A673 (cell line): ENCODE results near the gene EPB41L4A. TPM values are rescaled to one million over a fixed set of nuclear protein-coding genes. Genes with fewer than 3 reads are reported as not detected.

Experiments
- BruUV-seq: library from RNA; stranded (reverse); fragments of 400-500 nt; replicated peaks from 2 replicates; lab custom pipeline; 2021; lab: Mats Ljungman, UMichigan
- CTCF ChIA-PET: fragments of 300-600 bp; sonication (Branson Sonifier 250); formaldehyde crosslinking; loops from one replicate; lab custom pipeline; 2022; ENCODE audit warnings: antibody characterized with exemption; lab: Charles Lee
- POLR2A ChIA-PET: fragments of 300-600 bp; sonication (Branson Sonifier 250); formaldehyde crosslinking; loops from one replicate; lab custom pipeline; 2022; ENCODE audit warnings: antibody characterized with exemption; ENCODE audit not compliant: low non-redundant PET; lab: Charles Lee
- DNase-seq: peaks from one replicate; pipeline ENCODE4 v3.0.0-alpha.2; 2015; ENCODE audit warnings: low spot score
- H3K27ac ChIP-seq: fragments of 200-600 bp; sonication (generic); 2 replicates; pipeline ENCODE4 v1.5.1; 2016; ENCODE audit warnings: mixed run types, low read depth, mild to moderate bottlenecking, mixed read lengths, antibody characterized with exemption, low read length; ENCODE audit not compliant: poor library complexity, severe bottlenecking
- H3K27me3 ChIP-seq: fragments of 200-600 bp; sonication (generic); replicated peaks from 2 replicates; pipeline ENCODE4 v1.6.1; 2017; ENCODE audit warnings: mixed run types, low read depth, mild to moderate bottlenecking, mixed read lengths, antibody characterized with exemption, low read length; ENCODE audit not compliant: insufficient read depth, poor library complexity
- H3K36me3 ChIP-seq: fragments of 200-600 bp; sonication (generic); 2 replicates; pipeline ENCODE4 v1.6.1; 2016; ENCODE audit warnings: mixed run types, mild to moderate bottlenecking, mixed read lengths, antibody characterized with exemption, low read length; ENCODE audit not compliant: insufficient read depth, poor library complexity, severe bottlenecking
- H3K4me1 ChIP-seq: fragments of 200-600 bp; sonication (generic); 2 replicates; pipeline ENCODE4 v1.6.1; 2017; ENCODE audit warnings: mixed run types, mild to moderate bottlenecking, mixed read lengths, antibody characterized with exemption, low read length; ENCODE audit not compliant: insufficient read depth, poor library complexity, severe bottlenecking
- H3K4me3 ChIP-seq: fragments of 200-600 bp; sonication (generic); 2 replicates; pipeline ENCODE4 v1.5.1; 2016; ENCODE audit warnings: low read depth, mixed run types, mild to moderate bottlenecking, mixed read lengths, low read length; ENCODE audit not compliant: poor library complexity, severe bottlenecking
- H3K9me3 ChIP-seq: fragments of 200-600 bp; sonication (generic); 2 replicates; pipeline ENCODE4 v1.6.1; 2016; ENCODE audit warnings: mixed run types, low read depth, mild to moderate bottlenecking, mixed read lengths, antibody characterized with exemption, low read length; ENCODE audit not compliant: poor library complexity, severe bottlenecking
- EZH2 ChIP-seq: fragments of 200-600 bp; sonication (generic); IDR thresholded peaks from 2 replicates; pipeline ENCODE4 v1.6.1; 2017; ENCODE audit warnings: borderline replicate concordance, low read depth, mild to moderate bottlenecking, mixed read lengths, antibody characterized with exemption, low read length; ENCODE audit not compliant: poor library complexity, severe bottlenecking
- intact Hi-C: fragments of 100-400 bp; cut with micrococcal nuclease; formaldehyde crosslinking; loops from one replicate; pipeline ENCODE4 v1.10.0; 2022; ENCODE audit not compliant: unreplicated experiment
- total RNA-seq: library from RNA; stranded (reverse); gene quantifications from 2 replicates; pipeline ENCODE4 v1.2.3, GENCODE V29; 2021
- TF ChIP-seq, protein P1 (sequence below): fragments of 300-800, 200-600 bp; sonication (generic); conservative IDR thresholded peaks from 2 replicates; pipeline ENCODE4 v1.5.1; 2017; ENCODE audit warnings: low read depth, mild to moderate bottlenecking, antibody characterized with exemption, low read length, moderate library complexity, mixed read lengths

The EPB41L4A gene
- total RNA-seq, 1 experiment from 2014 or later = not detected

DNA sequence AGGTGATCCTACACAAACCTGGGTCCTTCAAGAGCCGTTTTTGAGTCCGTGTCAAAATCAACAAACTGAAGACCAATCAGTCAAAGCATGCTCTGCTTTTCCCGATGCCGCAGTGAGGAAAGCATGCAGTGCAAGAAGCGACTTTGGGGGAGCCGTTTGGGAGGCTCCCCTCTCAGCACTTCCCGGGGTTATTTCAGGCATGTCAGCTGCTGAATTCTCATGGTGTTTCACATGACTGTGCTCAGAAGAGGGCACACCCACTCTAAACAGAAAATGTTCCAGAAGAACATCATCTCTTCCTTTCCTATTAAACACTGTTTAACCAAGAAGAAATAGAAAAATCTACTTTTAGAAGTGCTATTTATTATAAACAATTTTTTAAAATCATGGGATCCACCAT lies 125.5 kb downstream of the EPB41L4A start:
- ChIA-PET CTCF (no interaction called here), POLR2A (no interaction called here)
- BruUV-seq = no TSS peak
- Histone ChIP-seq H3K4me1 (no peaks in the 10 kb centered on the region), H3K27ac (no peak overlapping the region), H3K36me3 (no peaks in the 10 kb centered on the region), H3K4me3 (no peak overlapping the region), H3K27me3 (no peaks in the 10 kb centered on the region), H3K9me3 (no peaks in the 10 kb centered on the region)
- TF ChIP-seq EZH2 = no peak
- TF ChIP-seq, protein P1, sequence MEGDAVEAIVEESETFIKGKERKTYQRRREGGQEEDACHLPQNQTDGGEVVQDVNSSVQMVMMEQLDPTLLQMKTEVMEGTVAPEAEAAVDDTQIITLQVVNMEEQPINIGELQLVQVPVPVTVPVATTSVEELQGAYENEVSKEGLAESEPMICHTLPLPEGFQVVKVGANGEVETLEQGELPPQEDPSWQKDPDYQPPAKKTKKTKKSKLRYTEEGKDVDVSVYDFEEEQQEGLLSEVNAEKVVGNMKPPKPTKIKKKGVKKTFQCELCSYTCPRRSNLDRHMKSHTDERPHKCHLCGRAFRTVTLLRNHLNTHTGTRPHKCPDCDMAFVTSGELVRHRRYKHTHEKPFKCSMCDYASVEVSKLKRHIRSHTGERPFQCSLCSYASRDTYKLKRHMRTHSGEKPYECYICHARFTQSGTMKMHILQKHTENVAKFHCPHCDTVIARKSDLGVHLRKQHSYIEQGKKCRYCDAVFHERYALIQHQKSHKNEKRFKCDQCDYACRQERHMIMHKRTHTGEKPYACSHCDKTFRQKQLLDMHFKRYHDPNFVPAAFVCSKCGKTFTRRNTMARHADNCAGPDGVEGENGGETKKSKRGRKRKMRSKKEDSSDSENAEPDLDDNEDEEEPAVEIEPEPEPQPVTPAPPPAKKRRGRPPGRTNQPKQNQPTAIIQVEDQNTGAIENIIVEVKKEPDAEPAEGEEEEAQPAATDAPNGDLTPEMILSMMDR = no peak
- intact Hi-C loops = no loop called here
- no peak for DNase-seq

DNA sequence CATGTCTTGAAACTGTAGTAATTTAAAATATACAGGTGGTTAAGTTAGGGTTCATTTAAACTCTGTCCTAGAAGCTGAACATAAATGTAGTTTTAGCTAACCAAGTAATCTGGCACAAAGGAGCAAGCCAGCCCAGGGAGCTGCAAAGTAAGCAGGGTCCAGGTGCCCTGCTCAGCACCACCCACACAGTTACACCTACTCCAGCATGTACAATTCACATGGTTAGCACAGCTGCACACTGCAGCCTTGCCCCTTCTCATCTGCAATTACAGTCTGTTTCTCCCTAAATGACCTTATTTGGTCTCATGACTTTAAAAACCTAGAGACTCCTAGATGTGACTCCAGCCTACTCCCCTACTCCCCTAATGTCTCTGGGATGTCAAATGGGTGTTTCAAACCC lies 128.4 kb downstream of the EPB41L4A start:
- H3K4me1 ChIP-seq = no peaks in the 10 kb centered on the region
- no peak for TF ChIP-seq EZH2
- TF ChIP-seq, protein P1 = no peak
- no peak overlapping the region for H3K27ac ChIP-seq
- no peak overlapping the region for H3K4me3 ChIP-seq
- intact Hi-C loops = no loop called here
- ChIA-PET CTCF (no interaction called here), POLR2A (no interaction called here)
- DNase-seq = no peak
- no peaks in the 10 kb centered on the region for H3K9me3 ChIP-seq
- no TSS peak for BruUV-seq
- H3K27me3 ChIP-seq = no peaks in the 10 kb centered on the region
- no peaks in the 10 kb centered on the region for H3K36me3 ChIP-seq

DNA sequence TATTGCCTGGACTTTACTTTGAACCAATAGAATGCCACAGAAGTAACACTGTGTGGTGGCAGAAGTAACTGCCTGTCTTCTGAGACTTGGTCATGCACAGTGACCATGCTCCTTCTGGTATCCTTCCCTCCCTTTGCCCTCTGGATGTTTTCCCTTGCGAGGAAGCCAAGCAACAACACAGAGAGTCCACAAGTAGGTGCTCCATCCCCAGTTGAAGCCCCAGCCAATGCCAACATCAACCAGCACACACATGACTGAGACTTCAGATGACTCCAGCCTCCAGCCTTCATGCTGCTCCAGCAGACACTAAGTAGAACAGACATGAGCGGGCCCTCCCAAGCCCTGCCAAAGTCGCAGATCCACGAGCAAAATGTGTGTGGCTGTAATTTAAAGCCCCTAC lies 129.6 kb downstream of the EPB41L4A start:
- ChIA-PET POLR2A (no interaction called here), CTCF (no interaction called here)
- TF ChIP-seq, protein P1 = no peak
- TF ChIP-seq EZH2 = no peak
- no peaks in the 10 kb centered on the region for H3K4me1 ChIP-seq
- intact Hi-C loops = no loop called here
- DNase-seq = no peak
- H3K27me3 ChIP-seq = no peaks in the 10 kb centered on the region
- BruUV-seq = no TSS peak
- no peaks in the 10 kb centered on the region for H3K9me3 ChIP-seq
- no peak overlapping the region for H3K4me3 ChIP-seq
- no peaks in the 10 kb centered on the region for H3K36me3 ChIP-seq
- no peak overlapping the region for H3K27ac ChIP-seq
